Sigmoid colon (tissue), 7 donors: Measurements from ENCODE around the gene LATS2. TPM values are rescaled to one million over a fixed set of nuclear protein-coding genes. Genes with fewer than 3 reads are reported as not detected.
"Not testable (repeated sequence)": the region's sequence is repeated elsewhere in the genome, so short reads cannot be mapped to it uniquely, and the experiment has no call there.

ENCODE experiments used
- DNase-seq: peaks from one replicate; pipeline ENCODE4 v3.0.0-alpha.2; 2019
- H3K27ac ChIP-seq, 4 donors: fragments of 200-600 bp; sonication (generic); one replicate each; pipeline ENCODE4 v1.5.1; 2016 to 2019; ENCODE audit warnings: mild to moderate bottlenecking in 1 of 4
- H3K27me3 ChIP-seq, 3 donors: fragments of 200-600 bp; sonication (generic); one replicate each; pipeline ENCODE4 v1.5.1; 2019; ENCODE audit warnings: mild to moderate bottlenecking in 1 of 3
- H3K36me3 ChIP-seq, 4 donors: fragments of 200-600 bp; sonication (generic); one replicate each; pipeline ENCODE4 v1.5.1; 2016 to 2019
- H3K4me1 ChIP-seq, 4 donors: fragments of 200-600 bp; sonication (generic); one replicate each; pipeline ENCODE4 v1.5.1; 2017 to 2019
- H3K4me3 ChIP-seq, 4 donors: fragments of 200-600 bp; sonication (generic); one replicate each; pipeline ENCODE4 v1.5.1; 2017 to 2019; ENCODE audit warnings: mild to moderate bottlenecking in 2 of 4, moderate library complexity in 1 of 4
- H3K9me3 ChIP-seq, 4 donors: fragments of 200-600 bp in 3 of 4; sonication (generic) in 3 of 4; one replicate each; pipeline versions ENCODE4 v1.5.1 to v1.6.1; 2013 to 2019
- CTCF ChIP-seq, 4 experiments: fragments of 450-650 bp in 3 of 4; fragments of 200-600 bp in 1 of 4; IDR thresholded peaks; one replicate each; pipeline ENCODE4 v1.5.1; 2016 to 2019; ENCODE audit warnings: antibody characterized with exemption in 4 of 4, mild to moderate bottlenecking in 3 of 4, moderate library complexity in 2 of 4
- EP300 ChIP-seq, 4 donors: sonication (generic); formaldehyde crosslinking; IDR thresholded peaks; one replicate each; pipeline ENCODE4 v1.6.1; 2017; ENCODE audit warnings: antibody characterized with exemption in 4 of 4
- POLR2A ChIP-seq, 2 donors: fragments of 450-650 bp; IDR thresholded peaks; one replicate each; pipeline ENCODE4 v1.6.1; 2016; ENCODE audit warnings: antibody characterized with exemption in 2 of 2, mild to moderate bottlenecking in 2 of 2, moderate library complexity in 2 of 2
- POLR2AphosphoS5 ChIP-seq, 4 donors: sonication (generic); formaldehyde crosslinking; IDR thresholded peaks; one replicate each; pipeline ENCODE4 v1.6.1; 2017; ENCODE audit warnings: antibody characterized with exemption in 4 of 4
- WGBS, 2 donors: extraction: QIAGEN DNeasy Blood & Tissue Kit; methylation state at CpG; one replicate each; pipeline ENCODE4 v1.1.7; 2013; 5-methylcytosine and 5-hydroxymethylcytosine counted together
- intact Hi-C: fragments of 100-400 bp; cut with DNase I; formaldehyde crosslinking; loops from one replicate; pipeline ENCODE4 v1.15.1; 2023
- polyA plus RNA-seq, 3 donors: library from polyadenylated mRNA; stranded (reverse); fragments of 200-250 nt; gene quantifications; one replicate each; pipeline ENCODE4 v1.2.3, GENCODE V29; 2013
- total RNA-seq, 4 donors: library from RNA; depleted of rRNA; stranded (reverse); fragments of >200 nt; gene quantifications; one replicate each; pipeline ENCODE4 v1.1.0, GENCODE V29; 2016
- donor health status: healthy with polysubstance abuse.
- donor health status: Bipolar disorder and iron deficiency.
- donor health status: healthy.

The LATS2 gene
- total and polyA plus RNA-seq, 7 donors: 3.7 to 45.5 (median 21.8) TPM

DNA sequence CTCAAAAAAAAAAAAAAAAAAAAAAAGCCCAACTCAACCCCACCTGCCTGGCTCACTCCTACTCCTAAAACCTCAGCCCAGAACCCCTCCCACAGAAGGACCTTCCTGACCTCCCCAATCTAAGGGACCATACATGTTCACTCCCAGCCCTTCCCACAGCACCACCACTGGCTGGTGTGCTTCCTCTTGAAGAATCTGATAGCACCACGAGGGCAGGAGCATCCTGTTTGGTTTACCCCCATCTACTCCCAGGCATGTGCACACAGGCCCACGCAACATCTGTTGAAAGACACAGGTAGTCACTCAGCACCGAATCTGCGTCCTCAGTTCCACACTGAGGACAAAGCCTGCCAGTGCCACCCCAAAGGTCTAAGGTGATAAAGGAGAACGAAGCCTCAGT is 8.2 kb downstream of the LATS2 start:
- WGBS, 2 donors: 63 to 84% methylated on average over 5 of the region's 5 CpGs
- no peak for DNase-seq
- Histone ChIP-seq H3K4me3 (no peak overlapping the region), H3K4me1 (peaks cover 0 to 84% (median 74%) of the 10 kb centered on the region in 4 donors), H3K27ac (peak overlapping the region in 2 of 4 donors; percentile 61 to 100), H3K36me3 (no peaks in the 10 kb centered on the region), H3K9me3 (no peaks in the 10 kb centered on the region), H3K27me3 (no peaks in the 10 kb centered on the region)
- intact Hi-C loops: no loop called here
- no peak for TF ChIP-seq EP300 (IDR thresholded peaks at IDR 0.05)
- no peak for TF ChIP-seq POLR2AphosphoS5 (IDR thresholded peaks at IDR 0.05)
- TF ChIP-seq POLR2A (IDR thresholded peaks at IDR 0.05): no peak
- no peak for TF ChIP-seq CTCF (IDR thresholded peaks at IDR 0.05)

DNA sequence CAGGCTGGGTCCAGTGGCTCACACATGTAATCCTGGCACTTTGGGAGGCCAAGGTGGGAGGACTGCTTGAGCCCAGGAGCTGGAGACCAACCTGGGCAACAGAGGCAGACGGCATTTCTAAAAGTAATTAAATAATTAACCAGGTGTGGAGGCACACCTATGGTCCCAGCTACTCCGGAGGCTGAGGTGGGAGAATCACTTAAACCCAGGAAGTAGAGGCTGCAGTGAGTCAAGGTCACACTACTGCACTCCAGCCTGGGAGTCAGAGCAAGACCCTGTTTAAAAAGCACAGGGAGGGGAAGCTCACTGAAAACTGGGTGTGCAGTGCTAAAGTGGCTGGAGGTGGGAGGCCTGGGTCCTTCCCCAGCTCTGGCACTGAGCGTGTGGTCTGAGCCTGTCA is 9.7 kb downstream of the LATS2 start:
- H3K4me1 ChIP-seq: peaks cover 0 to 84% (median 72%) of the 10 kb centered on the region in 4 donors
- no peak overlapping the region for H3K4me3 ChIP-seq
- H3K36me3 ChIP-seq: no peaks in the 10 kb centered on the region
- H3K27ac ChIP-seq: no peak overlapping the region
- H3K27me3 ChIP-seq: no peaks in the 10 kb centered on the region
- WGBS, 2 donors: 88 to 96% methylated on average over 3 of the region's 3 CpGs
- TF ChIP-seq POLR2AphosphoS5 (IDR thresholded peaks at IDR 0.05) (no peak), POLR2A (IDR thresholded peaks at IDR 0.05) (no peak), EP300 (IDR thresholded peaks at IDR 0.05) (no peak), CTCF (IDR thresholded peaks at IDR 0.05) (no peak)
- no peaks in the 10 kb centered on the region for H3K9me3 ChIP-seq
- intact Hi-C loops: no loop called here
- DNase-seq: no peak

DNA sequence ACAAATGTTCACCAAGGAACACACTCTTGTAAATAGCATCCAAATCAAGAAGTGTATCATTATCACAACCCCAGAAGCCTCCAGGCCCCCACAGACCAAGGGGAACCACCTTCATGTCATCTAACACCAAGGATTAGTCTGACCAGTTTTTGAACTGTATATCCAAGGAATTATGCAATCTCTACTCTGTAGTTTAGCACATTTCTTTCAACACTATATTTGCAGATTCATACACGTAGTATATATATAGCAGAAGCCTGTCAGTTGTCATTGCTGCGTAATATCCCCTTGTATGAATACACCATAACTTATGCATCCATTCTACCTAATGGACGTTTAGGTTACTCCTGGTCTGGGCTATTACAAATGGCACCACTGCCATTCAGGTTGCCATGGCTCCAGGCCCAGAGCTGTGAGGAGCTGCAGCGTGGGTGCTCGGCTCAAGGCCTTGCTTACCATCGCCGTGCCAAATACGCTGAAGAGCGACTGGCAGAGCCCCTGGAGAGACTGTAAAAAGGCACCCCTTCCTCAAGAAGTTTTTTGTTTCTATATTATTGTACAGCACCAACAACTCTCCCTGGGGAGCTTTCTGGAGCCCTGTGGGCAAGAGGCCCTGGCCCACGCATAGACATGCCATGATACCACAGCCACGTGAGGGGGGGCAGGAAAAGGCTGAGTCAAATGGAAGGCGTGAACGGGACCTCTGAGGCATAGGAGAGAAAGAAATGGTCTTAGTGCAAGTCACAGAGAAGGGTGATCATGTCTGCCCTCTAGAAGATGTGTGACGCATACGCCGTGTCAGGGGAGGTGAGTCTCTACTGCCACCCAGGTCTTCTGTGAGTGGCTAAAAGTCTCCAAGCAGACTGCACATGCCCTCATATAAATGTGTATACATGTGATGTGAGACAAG is 10.8 kb downstream of the LATS2 start:
- DNase-seq: no peak
- H3K4me1 ChIP-seq: peaks cover 0 to 84% (median 72%) of the 10 kb centered on the region in 4 donors

DNA sequence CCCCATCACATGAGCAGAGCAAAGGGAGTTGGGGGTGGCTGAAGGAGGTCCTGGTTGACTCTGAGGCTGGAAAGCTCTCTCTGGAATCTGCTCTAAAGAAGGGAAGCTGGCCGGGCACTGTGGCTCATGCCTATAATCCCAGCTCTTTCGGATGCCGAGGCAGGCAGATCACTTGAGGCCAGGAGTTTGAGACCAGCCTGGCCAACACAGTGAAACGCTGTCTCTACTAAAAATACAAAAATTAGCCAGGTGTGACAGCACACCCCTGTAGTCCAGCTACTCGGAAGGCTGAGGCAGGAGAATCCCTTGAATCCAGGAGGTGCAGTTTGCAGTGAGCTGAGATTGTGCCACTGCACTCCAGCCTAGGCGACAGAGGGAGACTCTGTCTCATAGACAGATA is 11.7 kb downstream of the LATS2 start:
- H3K4me1 ChIP-seq: peaks cover 0 to 84% (median 72%) of the 10 kb centered on the region in 4 donors
- peak overlapping the region in 2 of 4 donors; percentile 1 to 27 for H3K27ac ChIP-seq
- H3K4me3 ChIP-seq, DNase-seq, H3K9me3 ChIP-seq, H3K27me3 ChIP-seq, intact Hi-C loops, H3K36me3 ChIP-seq: not testable (repeated sequence)
- WGBS, 2 donors: 93 to 94% methylated on average over 6 of the region's 6 CpGs

More for the DNA sequence above, 10.8 kb downstream of the LATS2 start:
- Histone ChIP-seq H3K27me3 (no peaks in the 10 kb centered on the region), H3K27ac (no peak overlapping the region), H3K36me3 (no peaks in the 10 kb centered on the region), H3K4me3 (no peak overlapping the region), H3K9me3 (no peaks in the 10 kb centered on the region)
- 91 to 96% methylated on average over 16 of the region's 16 CpGs for WGBS, 2 donors
- no peak for TF ChIP-seq POLR2A (IDR thresholded peaks at IDR 0.05)
- no peak for TF ChIP-seq CTCF (IDR thresholded peaks at IDR 0.05)
- no peak for TF ChIP-seq EP300 (IDR thresholded peaks at IDR 0.05)
- no peak for TF ChIP-seq POLR2AphosphoS5 (IDR thresholded peaks at IDR 0.05)
- intact Hi-C loops: no loop called here

- Histone ChIP-seq H3K4me3 (no peak overlapping the region), H3K9me3 (no peaks in the 10 kb centered on the region), H3K27ac (peak overlapping the region in 2 of 4 donors; percentile 1 to 27), H3K4me1 (peaks cover 0 to 84% (median 72%) of the 10 kb centered on the region in 4 donors), H3K36me3 (no peaks in the 10 kb centered on the region), H3K27me3 (no peaks in the 10 kb centered on the region)
- TF ChIP-seq POLR2AphosphoS5 (IDR thresholded peaks at IDR 0.05): no peak
- no peak for TF ChIP-seq POLR2A (IDR thresholded peaks at IDR 0.05)
- TF ChIP-seq CTCF (IDR thresholded peaks at IDR 0.05): no peak
- no peak for TF ChIP-seq EP300 (IDR thresholded peaks at IDR 0.05)
- WGBS, 2 donors: 89 to 92% methylated on average over 6 of the region's 6 CpGs
- no peak for DNase-seq
- intact Hi-C loops: no loop called here
Observed at GRCh38 chr13:21048901-21049698, 12.3 kb downstream of the LATS2 start.
